GM12801 (cell line): ENCODE results near the gene NAALADL2.

Source experiments
- CTCF ChIP-seq: IDR thresholded peaks from one replicate; pipeline ENCODE4 v1.5.1; 2011; ENCODE audit warnings: control low read depth; ENCODE audit not compliant: insufficient read length; ENCODE audit errors: extremely low read depth

NAALADL2 gene

GRCh38 chr3:175336406-175337133, 477.4 kb downstream of the NAALADL2 start:
- no peak for TF ChIP-seq CTCF

GRCh38 chr3:175337631-175338030, 478.5 kb downstream of the NAALADL2 start:
- no peak for TF ChIP-seq CTCF

GRCh38 chr3:175338775-175339535, 479.8 kb downstream of the NAALADL2 start:
- TF ChIP-seq CTCF = no peak

- TF ChIP-seq CTCF = no peak
These were observed 481.3 kb downstream of the NAALADL2 start for GRCh38 chr3:175340338-175341015.

- no peak for TF ChIP-seq CTCF
These were observed 483.1 kb downstream of the NAALADL2 start for GRCh38 chr3:175342196-175342595.

- no peak for TF ChIP-seq CTCF
These were observed 484.8 kb downstream of the NAALADL2 start for GRCh38 chr3:175343946-175344345.
